Endothelial cell (in vitro differentiated cells): ENCODE measurements around the gene RGL3. TPM values are rescaled to one million over a fixed set of nuclear protein-coding genes. Genes with fewer than 3 reads are reported as not detected.

Experiments
- DNase-seq: peaks from one replicate; pipeline ENCODE4 v3.0.0; 2021; ENCODE audit warnings: low spot score
- H3K27ac Mint-ChIP-seq: one replicate; pipeline ENCODE4 v1.8.0; 2021; ENCODE audit warnings: mixed read lengths, inconsistent platforms; ENCODE audit not compliant: unreplicated experiment
- H3K27me3 Mint-ChIP-seq: one replicate; pipeline ENCODE4 v1.8.0; 2021; ENCODE audit warnings: mild to moderate bottlenecking, moderate library complexity, mixed read lengths, inconsistent platforms; ENCODE audit not compliant: unreplicated experiment
- H3K36me3 Mint-ChIP-seq: one replicate; pipeline ENCODE4 v1.8.0; 2021; ENCODE audit warnings: mild to moderate bottlenecking, low read depth, mixed read lengths, inconsistent platforms; ENCODE audit not compliant: unreplicated experiment
- H3K4me1 Mint-ChIP-seq: one replicate; pipeline ENCODE4 v1.8.0; 2021; ENCODE audit warnings: mild to moderate bottlenecking, mixed read lengths, inconsistent platforms; ENCODE audit not compliant: unreplicated experiment
- H3K4me3 Mint-ChIP-seq: one replicate; pipeline ENCODE4 v1.8.0; 2021; ENCODE audit warnings: mild to moderate bottlenecking, mixed read lengths, inconsistent platforms; ENCODE audit not compliant: unreplicated experiment
- H3K9me3 Mint-ChIP-seq: one replicate; pipeline ENCODE4 v1.8.0; 2021; ENCODE audit warnings: mixed read lengths, inconsistent platforms; ENCODE audit not compliant: unreplicated experiment
- total RNA-seq: library from RNA; stranded (reverse); fragmentation: NEBNext Ultra II Directional; extraction: Animal tissue kit (Norgen Biotek cat#: 25700); gene quantifications from one replicate; pipeline ENCODE4 v1.2.1, GENCODE V29; 2021; ENCODE audit not compliant: unreplicated experiment
- TF ChIP-seq, protein P1 (sequence below): fragments of 200-600 bp; sonication (generic); IDR thresholded peaks from one replicate; pipeline ENCODE4 v1.5.0; 2021; ENCODE audit warnings: antibody characterized with exemption; ENCODE audit not compliant: unreplicated experiment

RGL3 gene
- total RNA-seq, 1 donor from 2014 or later: 0.69 TPM

DNA sequence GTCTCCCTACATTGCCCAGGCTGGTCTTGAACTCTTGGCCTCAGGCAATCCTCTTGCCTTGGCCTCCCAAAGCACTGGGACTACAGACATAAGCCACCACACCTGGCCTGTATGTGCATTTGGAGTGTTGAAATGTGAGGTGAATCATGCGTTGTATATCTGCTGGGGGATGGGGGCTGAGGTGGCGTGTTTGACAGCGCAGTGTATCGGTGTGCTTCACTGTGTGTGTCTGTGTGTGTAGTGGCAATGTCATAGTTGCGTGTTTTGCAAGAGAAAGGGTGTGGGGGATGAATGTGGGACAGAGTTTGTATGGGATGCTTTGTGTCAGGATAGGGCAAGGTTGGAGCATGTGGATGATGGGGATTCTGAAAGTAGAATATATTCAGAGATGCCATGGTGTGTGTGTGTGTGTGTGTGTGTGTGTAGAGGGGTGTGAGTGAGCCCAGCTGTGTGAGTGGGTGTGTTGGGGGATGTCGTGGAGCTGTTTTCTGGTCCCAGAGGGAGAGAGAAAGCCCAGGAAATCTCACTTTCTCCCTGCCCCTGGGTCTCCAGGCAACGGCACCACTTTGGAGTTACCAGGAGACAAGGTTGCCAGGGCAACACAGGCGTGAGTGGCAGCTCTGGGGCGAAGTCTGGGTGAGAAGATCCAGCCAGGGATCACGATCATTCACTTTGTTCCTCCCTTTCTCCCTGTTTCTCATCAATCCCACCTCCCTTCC, 45.8 kb downstream of the RGL3 start:
- no peak overlapping the region for H3K4me3 Mint-ChIP-seq
- peaks cover 14% of the 10 kb centered on the region for H3K27me3 Mint-ChIP-seq
- no peak for DNase-seq
- peak overlapping the region; percentile 32 for H3K27ac Mint-ChIP-seq
- H3K4me1 Mint-ChIP-seq: peaks cover 13% of the 10 kb centered on the region
- H3K9me3 Mint-ChIP-seq: no peaks in the 10 kb centered on the region
- peaks cover 10% of the 10 kb centered on the region for H3K36me3 Mint-ChIP-seq
- TF ChIP-seq, protein P1, sequence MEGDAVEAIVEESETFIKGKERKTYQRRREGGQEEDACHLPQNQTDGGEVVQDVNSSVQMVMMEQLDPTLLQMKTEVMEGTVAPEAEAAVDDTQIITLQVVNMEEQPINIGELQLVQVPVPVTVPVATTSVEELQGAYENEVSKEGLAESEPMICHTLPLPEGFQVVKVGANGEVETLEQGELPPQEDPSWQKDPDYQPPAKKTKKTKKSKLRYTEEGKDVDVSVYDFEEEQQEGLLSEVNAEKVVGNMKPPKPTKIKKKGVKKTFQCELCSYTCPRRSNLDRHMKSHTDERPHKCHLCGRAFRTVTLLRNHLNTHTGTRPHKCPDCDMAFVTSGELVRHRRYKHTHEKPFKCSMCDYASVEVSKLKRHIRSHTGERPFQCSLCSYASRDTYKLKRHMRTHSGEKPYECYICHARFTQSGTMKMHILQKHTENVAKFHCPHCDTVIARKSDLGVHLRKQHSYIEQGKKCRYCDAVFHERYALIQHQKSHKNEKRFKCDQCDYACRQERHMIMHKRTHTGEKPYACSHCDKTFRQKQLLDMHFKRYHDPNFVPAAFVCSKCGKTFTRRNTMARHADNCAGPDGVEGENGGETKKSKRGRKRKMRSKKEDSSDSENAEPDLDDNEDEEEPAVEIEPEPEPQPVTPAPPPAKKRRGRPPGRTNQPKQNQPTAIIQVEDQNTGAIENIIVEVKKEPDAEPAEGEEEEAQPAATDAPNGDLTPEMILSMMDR: no peak

DNA sequence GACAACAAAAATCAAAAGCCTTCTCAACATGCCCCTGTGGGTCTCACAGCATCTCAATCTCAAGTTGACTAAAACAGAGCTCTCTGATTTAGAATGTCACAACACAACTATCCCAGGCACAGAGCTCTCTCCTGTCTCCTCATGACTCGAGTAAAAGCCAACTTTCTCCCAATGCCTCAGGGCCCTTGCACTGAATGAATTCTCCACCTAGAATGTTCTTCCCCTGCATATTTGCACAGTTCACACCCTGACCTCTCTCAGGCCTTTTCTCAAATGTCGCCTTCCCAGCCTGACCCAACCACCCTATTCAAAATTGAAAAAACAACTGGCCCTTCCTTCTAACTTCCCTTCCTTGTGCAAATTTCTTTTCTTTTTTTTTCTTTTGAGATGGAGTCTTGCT, 48.4 kb downstream of the RGL3 start:
- H3K27ac Mint-ChIP-seq: no peak overlapping the region
- TF ChIP-seq, protein P1: no peak
- H3K36me3 Mint-ChIP-seq: peaks cover 4% of the 10 kb centered on the region
- H3K4me3 Mint-ChIP-seq: peak overlapping the region; percentile 45
- peaks cover 1% of the 10 kb centered on the region for H3K4me1 Mint-ChIP-seq
- H3K27me3 Mint-ChIP-seq: peaks cover 11% of the 10 kb centered on the region
- no peaks in the 10 kb centered on the region for H3K9me3 Mint-ChIP-seq
- no peak for DNase-seq

GRCh38 chr19:11367528-11367927, 51.6 kb downstream of the RGL3 start:
- H3K36me3 Mint-ChIP-seq: peaks cover 4% of the 10 kb centered on the region
- no peak overlapping the region for H3K4me3 Mint-ChIP-seq
- TF ChIP-seq, protein P1: no peak
- no peak overlapping the region for H3K27ac Mint-ChIP-seq
- DNase-seq: no peak
- H3K27me3 Mint-ChIP-seq: peaks cover 7% of the 10 kb centered on the region
- no peaks in the 10 kb centered on the region for H3K4me1 Mint-ChIP-seq
- H3K9me3 Mint-ChIP-seq: no peaks in the 10 kb centered on the region

- Mint-ChIP-seq H3K4me3 (no peak overlapping the region), H3K9me3 (no peaks in the 10 kb centered on the region), H3K27ac (no peak overlapping the region), H3K27me3 (peaks cover under 1% of the 10 kb centered on the region), H3K4me1 (peaks cover 4% of the 10 kb centered on the region), H3K36me3 (peaks cover under 1% of the 10 kb centered on the region)
- TF ChIP-seq, protein P1: no peak
- DNase-seq: no peak
Observed at GRCh38 chr19:11365557-11366117, 53.5 kb downstream of the RGL3 start.

DNA sequence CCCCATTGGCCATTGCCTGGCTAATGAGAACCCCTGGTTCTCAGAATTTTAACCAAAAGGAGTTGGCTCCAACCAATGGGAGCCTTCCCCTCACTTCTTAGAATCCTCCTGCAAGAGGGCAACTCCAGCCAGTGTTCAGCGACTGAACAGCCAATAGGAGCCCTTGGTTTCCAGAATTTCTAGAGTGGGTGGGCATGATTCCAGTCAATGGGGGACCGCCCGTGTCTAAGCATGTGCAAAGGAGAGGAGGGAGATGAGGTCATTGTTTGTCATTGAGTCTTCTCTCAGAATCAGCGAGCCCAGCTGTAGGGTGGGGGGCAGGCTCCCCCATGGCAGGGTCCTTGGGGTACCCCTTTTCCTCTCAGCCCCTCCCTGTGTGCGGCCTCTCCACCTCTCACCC, 54.2 kb downstream of the RGL3 start:
- Mint-ChIP-seq H3K36me3 (no peaks in the 10 kb centered on the region), H3K4me1 (peaks cover 4% of the 10 kb centered on the region), H3K27me3 (peaks cover under 1% of the 10 kb centered on the region), H3K27ac (no peak overlapping the region), H3K4me3 (no peak overlapping the region), H3K9me3 (no peaks in the 10 kb centered on the region)
- no peak for DNase-seq
- TF ChIP-seq, protein P1: no peak
